HCT116 (cell line): ENCODE measurements around the gene SMR3A. TPM values are rescaled to one million over a fixed set of nuclear protein-coding genes. Genes with fewer than 3 reads are reported as not detected.

Experiments used
- ATAC-seq: fragments of 200-7000 bp; cut with Tn5 transposase; 2 replicates; pipeline ENCODE4 v1.9.1; 2020; ENCODE audit warnings: mild to moderate bottlenecking, moderate library complexity
- BruUV-seq: library from RNA; stranded (reverse); fragments of 400-500 nt; replicated peaks from 2 replicates; lab custom pipeline; 2021; lab: Mats Ljungman, UMichigan
- CTCF ChIA-PET: fragments of 300-600 bp; sonication (Branson Sonifier 250); formaldehyde crosslinking; loops from one replicate; lab custom pipeline; 2021; ENCODE audit warnings: antibody characterized with exemption; lab: Charles Lee
- POLR2A ChIA-PET: fragments of 300-600, 350-600 bp; sonication (Branson Sonifier 250); formaldehyde crosslinking; loops from one replicate; lab custom pipeline; 2021; ENCODE audit warnings: antibody characterized with exemption; lab: Charles Lee
- RAD21 ChIA-PET, 2 experiments: fragments of 300-600 bp; sonication (Branson Sonifier 250); formaldehyde crosslinking; loops; one replicate each; lab custom pipeline; 2023; ENCODE audit warnings: low total read pairs in 2 of 2; ENCODE audit not compliant: uncharacterized antibody in 2 of 2, unreplicated experiment in 2 of 2, low non-redundant PET in 1 of 2; lab: Charles Lee
- DNase-seq: peaks from one replicate; pipeline ENCODE4 v3.0.0-alpha.2; 2010; ENCODE audit warnings: low read depth, low spot score
- H2AFZ ChIP-seq: fragments of 200-600 bp; shearing (Covaris generic), sonication (generic); 2 replicates; pipeline ENCODE4 v1.6.1; 2017; ENCODE audit warnings: low read depth, mixed run types, mixed read lengths, antibody characterized with exemption, low read length; ENCODE audit not compliant: poor library complexity, severe bottlenecking
- H3K27ac ChIP-seq: 2 replicates; pipeline ENCODE4 v1.5.1; 2012; ENCODE audit warnings: low read depth, low read length
- H3K27me3 ChIP-seq: fragments of 200-600 bp; sonication (generic); 2 replicates; pipeline ENCODE4 v1.6.1; 2016; ENCODE audit warnings: mixed run types, low read length, mixed read lengths; ENCODE audit not compliant: insufficient read depth
- H3K36me3 ChIP-seq, 2 experiments: fragments of 200-500 bp in 1 of 2; fragments of 200-600 bp in 1 of 2; sonication (Bioruptor generic) in 1 of 2; sonication (generic) in 1 of 2; 2 replicates each; pipeline versions ENCODE4 v1.5.1 to v1.6.1; 2014 to 2016; ENCODE audit warnings: low read length in 2 of 2, inconsistent platforms in 1 of 2, mixed read lengths in 1 of 2, mixed run types in 1 of 2; ENCODE audit not compliant: insufficient read depth in 2 of 2, control insufficient read depth in 1 of 2
- H3K4me1 ChIP-seq, 2 experiments: fragments of 200-600 bp in 1 of 2; sonication (generic) in 1 of 2; 2 replicates each; pipeline versions ENCODE4 v1.5.1 to v1.6.1; 2012 to 2017; ENCODE audit warnings: low read length in 2 of 2, inconsistent platforms in 1 of 2, mild to moderate bottlenecking in 1 of 2, mixed read lengths in 1 of 2, mixed run types in 1 of 2, moderate library complexity in 1 of 2; ENCODE audit not compliant: insufficient read depth in 2 of 2, control insufficient read depth in 1 of 2
- H3K4me2 ChIP-seq: fragments of 200-600 bp; sonication (generic); 2 replicates; pipeline ENCODE4 v1.6.1; 2017; ENCODE audit warnings: mixed run types, low read length, mixed read lengths
- H3K4me3 ChIP-seq, 2 experiments: fragments of 200-600 bp in 1 of 2; sonication (generic) in 1 of 2; replicated peaks in 1 of 2; 2 replicates each; pipeline ENCODE4 v1.5.1; 2011 to 2016; ENCODE audit warnings: low read length in 2 of 2, control low read depth in 1 of 2, low read depth in 1 of 2, mild to moderate bottlenecking in 1 of 2, mixed read lengths in 1 of 2, mixed run types in 1 of 2
- H3K79me2 ChIP-seq: fragments of 200-600 bp; sonication (generic); 2 replicates; pipeline ENCODE4 v1.6.1; 2017; ENCODE audit warnings: mild to moderate bottlenecking, mixed run types, low read length, moderate library complexity, mixed read lengths; ENCODE audit not compliant: insufficient read depth
- H3K9ac ChIP-seq: fragments of 200-600 bp; sonication (generic); 2 replicates; pipeline ENCODE4 v1.6.1; 2016; ENCODE audit warnings: low read length, mixed read lengths
- H3K9me2 ChIP-seq: fragments of 200-600 bp; sonication (generic), shearing (Covaris generic); 2 replicates; pipeline ENCODE4 v1.6.1; 2017; ENCODE audit warnings: mixed run types, mild to moderate bottlenecking, moderate library complexity; ENCODE audit not compliant: insufficient read depth
- H3K9me3 ChIP-seq, 2 experiments: fragments of 200-500 bp in 1 of 2; fragments of 200-600 bp in 1 of 2; sonication (Bioruptor generic) in 1 of 2; sonication (generic) in 1 of 2; 2 replicates each; pipeline ENCODE4 v1.6.1; 2014 to 2017; ENCODE audit warnings: low read length in 2 of 2, mixed read lengths in 2 of 2, inconsistent platforms in 1 of 2, low read depth in 1 of 2, mild to moderate bottlenecking in 1 of 2, mixed run types in 1 of 2, moderate library complexity in 1 of 2; ENCODE audit not compliant: control insufficient read depth in 1 of 2, insufficient read depth in 1 of 2
- H4K20me1 ChIP-seq: fragments of 200-600 bp; sonication (generic), shearing (Covaris generic); 2 replicates; pipeline ENCODE4 v1.6.1; 2017; ENCODE audit warnings: mixed run types, mild to moderate bottlenecking, moderate library complexity; ENCODE audit not compliant: insufficient read depth
- CEBPB ChIP-seq: IDR thresholded peaks from 2 replicates; pipeline ENCODE4 v1.6.1; 2012; ENCODE audit warnings: low read depth
- FOSL1 ChIP-seq: IDR thresholded peaks from 2 replicates; pipeline ENCODE4 v1.6.1; 2012; ENCODE audit warnings: low read depth
- POLR2AphosphoS5 ChIP-seq: IDR thresholded peaks from 2 replicates; pipeline ENCODE4 v1.6.1; 2011; ENCODE audit warnings: mild to moderate bottlenecking, low read depth, low read length, moderate library complexity
- SP1 ChIP-seq: IDR thresholded peaks from 2 replicates; pipeline ENCODE4 v1.6.1; 2012; ENCODE audit warnings: low read depth
- ZBTB33 ChIP-seq: IDR thresholded peaks from 2 replicates; pipeline ENCODE4 v1.6.1; 2011; ENCODE audit warnings: mild to moderate bottlenecking, low read length, moderate library complexity; ENCODE audit not compliant: insufficient replicate concordance; ENCODE audit errors: extremely low read depth
- intact Hi-C: fragments of 100-400 bp; cut with micrococcal nuclease; formaldehyde crosslinking; loops from 2 replicates; pipeline ENCODE4 v1.10.0; 2022
- total RNA-seq: library from RNA; stranded (reverse); gene quantifications from one replicate; pipeline ENCODE4 v1.2.1, GENCODE V29; 2021; ENCODE audit not compliant: unreplicated experiment

The SMR3A gene
- total RNA-seq, 1 experiment from 2014 or later: not detected

GRCh38 chr4:70392057-70392776, 31.7 kb downstream of the SMR3A start:
- ChIA-PET RAD21 (no interaction called here), POLR2A (no interaction called here), CTCF (no interaction called here)
- no peak overlapping the region for H3K4me2 ChIP-seq
- no peaks in the 10 kb centered on the region for H3K4me1 ChIP-seq
- no peak overlapping the region for H3K9ac ChIP-seq
- H3K27ac ChIP-seq: no peak overlapping the region
- H3K9me3 ChIP-seq: no peaks in the 10 kb centered on the region
- DNase-seq (no peak), ATAC-seq (no peak)
- no peak overlapping the region for H3K4me3 ChIP-seq
- TF ChIP-seq CEBPB (no peak), SP1 (no peak), FOSL1 (no peak)
- BruUV-seq: no TSS peak
- no peaks in the 10 kb centered on the region for H3K79me2 ChIP-seq
- no peaks in the 10 kb centered on the region for H3K36me3 ChIP-seq
- no peaks in the 10 kb centered on the region for H3K9me2 ChIP-seq
- no peak overlapping the region for H2AFZ ChIP-seq
- no peaks in the 10 kb centered on the region for H4K20me1 ChIP-seq
- H3K27me3 ChIP-seq: no peaks in the 10 kb centered on the region
- intact Hi-C loops: no loop called here

DNA sequence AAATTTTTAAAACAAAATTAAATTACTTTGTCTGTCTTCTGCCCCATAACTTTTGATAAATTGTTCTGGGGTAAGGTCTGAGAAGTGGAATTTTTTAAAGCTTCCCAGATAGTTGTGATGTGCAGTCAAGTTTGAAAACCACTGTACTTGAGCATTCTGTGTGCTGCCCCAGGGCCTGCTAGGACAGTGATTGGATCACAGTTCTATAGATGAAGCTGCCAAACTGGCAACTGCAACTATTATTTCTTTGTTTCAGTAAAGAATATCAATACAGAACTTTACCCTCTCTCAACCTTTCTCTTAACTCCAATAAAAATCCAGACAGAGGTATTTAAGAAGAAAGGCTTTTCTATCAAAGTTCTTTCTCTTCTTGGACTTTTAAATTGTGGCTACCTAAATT, 37.0 kb downstream of the SMR3A start, which contains the start of gene OPRPN:
Gene OPRPN, plus strand, starts transcription at position 361 of the 400 bp plus-strand sequence. CDS start 1,346 bp downstream, outside the sequence.
- Histone ChIP-seq H3K9ac (no peak within 1 kb of the TSS), H3K27me3 (no peaks in the 10 kb centered on the region), H4K20me1 (no peaks in the 10 kb centered on the region), H3K9me3 (no peaks in the 10 kb centered on the region), H2AFZ (no peak within 1 kb of the TSS), H3K9me2 (no peaks in the 10 kb centered on the region), H3K4me1 (no peaks in the 10 kb centered on the region), H3K4me2 (no peak within 1 kb of the TSS), H3K4me3 (no peak within 1 kb of the TSS), H3K27ac (no peak within 1 kb of the TSS), H3K36me3 (no peaks in the 10 kb centered on the region), H3K79me2 (no peaks in the 10 kb centered on the region)
- no peak for TF ChIP-seq ZBTB33
- no peak for TF ChIP-seq SP1
- TF ChIP-seq POLR2AphosphoS5: no peak
- RAD21 ChIA-PET: no interaction called here
- POLR2A ChIA-PET: no interaction called here
- BruUV-seq: no TSS peak
- DNase-seq (no peak), ATAC-seq (no peak)
- CTCF ChIA-PET: no interaction called here
- intact Hi-C loops: no loop called here
